Astrocyte (in vitro differentiated cells and primary cell): ENCODE measurements around the gene RGS14.
"Not testable (repeated sequence)": the region's sequence is repeated elsewhere in the genome, so short reads cannot be mapped to it uniquely, and the experiment has no call there.

Source experiments
- CTCF ChIP-seq: IDR thresholded peaks from 2 replicates; pipeline ENCODE4 v1.5.1; 2011; ENCODE audit warnings: low read depth, mild to moderate bottlenecking, inconsistent platforms, low read length, moderate library complexity; ENCODE audit not compliant: insufficient read depth
- EZH2 ChIP-seq: IDR thresholded peaks from 2 replicates; pipeline ENCODE4 v1.6.1; 2012; ENCODE audit warnings: mild to moderate bottlenecking, low read length, inconsistent platforms; ENCODE audit not compliant: insufficient read depth

- TF ChIP-seq CTCF, EZH2: not testable (repeated sequence)
Measured at GRCh38 chr5:177375516-177375915, 17.8 kb downstream of the RGS14 start.
